Psoas muscle (tissue), 8 donors: ENCODE results near the gene PAX5. TPM values are rescaled to one million over a fixed set of nuclear protein-coding genes. Genes with fewer than 3 reads are reported as not detected.

Experiments
- ATAC-seq, 4 donors: fragments of 200-7000 bp; cut with Tn5 transposase; one replicate each; pipeline ENCODE4 v1.9.1; 2020; ENCODE audit warnings: moderate library complexity in 3 of 4, mild to moderate bottlenecking in 2 of 4
- DNase-seq, 2 donors: peaks; one replicate each; pipeline ENCODE4 v3.0.0-alpha.2; 2020
- H3K27ac ChIP-seq: fragments of 200-600 bp; one replicate; pipeline ENCODE4 v1.8.0; 2022
- H3K27me3 ChIP-seq, 3 donors: fragments of 200-600 bp in 1 of 3; one replicate each; pipeline versions ENCODE4 v1.6.1 to v1.8.0; 2013 to 2022; ENCODE audit warnings: low read length in 2 of 3, mild to moderate bottlenecking in 2 of 3, moderate library complexity in 1 of 3; ENCODE audit not compliant: insufficient read depth in 3 of 3
- H3K36me3 ChIP-seq, 2 donors: fragments of 200-600 bp in 1 of 2; one replicate each; pipeline versions ENCODE4 v1.6.1 to v1.8.0; 2013 to 2022; ENCODE audit warnings: low read depth in 1 of 2, mild to moderate bottlenecking in 1 of 2, moderate library complexity in 1 of 2; ENCODE audit not compliant: insufficient read depth in 1 of 2
- H3K4me1 ChIP-seq: fragments of 200-600 bp; one replicate; pipeline ENCODE4 v1.8.0; 2022
- H3K4me3 ChIP-seq: fragments of 200-600 bp; one replicate; pipeline ENCODE4 v1.8.0; 2022; ENCODE audit warnings: mild to moderate bottlenecking
- H3K9me3 ChIP-seq: fragments of 200-600 bp; one replicate; pipeline ENCODE4 v1.8.0; 2022
- WGBS, 3 donors: extraction: QIAGEN DNeasy Blood & Tissue Kit; methylation state at CpG; one replicate each; pipeline versions ENCODE4 v1.1.6 to v1.1.7; 2013; 5-methylcytosine and 5-hydroxymethylcytosine counted together
- intact Hi-C, 2 donors: fragments of 100-400 bp; cut with DNase I; formaldehyde crosslinking; loops; one replicate each; pipeline versions ENCODE4 v1.11.0 to v1.14.2; 2022
- polyA plus RNA-seq, 3 donors: library from polyadenylated mRNA; stranded (reverse); fragments of 200-250 nt; gene quantifications; one replicate each; pipeline ENCODE4 v1.2.3, GENCODE V29; 2013
- total RNA-seq, 4 donors: library from RNA; stranded (reverse); fragmentation: NEBNext Ultra II Directional in 2 of 4; extraction: Animal tissue kit (Norgen Biotek cat#: 25700) in 2 of 4; gene quantifications; one replicate each; pipeline versions ENCODE4 v1.2.1 to v1.2.4, GENCODE V29; 2021 to 2023
- TF ChIP-seq, protein P1 (sequence below): fragments of 200-600 bp; IDR thresholded peaks from one replicate; pipeline ENCODE4 v1.8.0; 2022; ENCODE audit warnings: antibody characterized with exemption
- donor health status: healthy with polysubstance abuse.
- donor health status: DM: no; HTN: no; CAD: no; lungs with moderate emphysema.
- donor health status: Bipolar disorder and iron deficiency.
- donor health status: healthy.
- donor health status: DM: yes; HTN: yes; CAD: no.
- donor health status: DM: no; HTN: no; CAD: no.
- donor health status: DM: no; HTN: no; CAD: no.
- donor health status: DM: yes; HTN: yes; CAD: no.

PAX5 gene
- total and polyA plus RNA-seq, 7 donors, result under 0.01 to 0.50 (median 0.06) TPM; not detected in 3

- Histone ChIP-seq H3K27ac (no peak overlapping the region), H3K27me3 (peaks cover 2 to 95% (median 9%) of the 10 kb centered on the region in 3 donors), H3K4me3 (no peak overlapping the region), H3K4me1 (no peaks in the 10 kb centered on the region), H3K9me3 (no peaks in the 10 kb centered on the region), H3K36me3 (no peaks in the 10 kb centered on the region)
- DNase-seq, result no peak
- ATAC-seq, result no peak
- WGBS, 3 donors, result 35 to 42% (median 38%) methylated on average over 5 of the region's 5 CpGs
- intact Hi-C loops, result no loop called here
- TF ChIP-seq, protein P1, sequence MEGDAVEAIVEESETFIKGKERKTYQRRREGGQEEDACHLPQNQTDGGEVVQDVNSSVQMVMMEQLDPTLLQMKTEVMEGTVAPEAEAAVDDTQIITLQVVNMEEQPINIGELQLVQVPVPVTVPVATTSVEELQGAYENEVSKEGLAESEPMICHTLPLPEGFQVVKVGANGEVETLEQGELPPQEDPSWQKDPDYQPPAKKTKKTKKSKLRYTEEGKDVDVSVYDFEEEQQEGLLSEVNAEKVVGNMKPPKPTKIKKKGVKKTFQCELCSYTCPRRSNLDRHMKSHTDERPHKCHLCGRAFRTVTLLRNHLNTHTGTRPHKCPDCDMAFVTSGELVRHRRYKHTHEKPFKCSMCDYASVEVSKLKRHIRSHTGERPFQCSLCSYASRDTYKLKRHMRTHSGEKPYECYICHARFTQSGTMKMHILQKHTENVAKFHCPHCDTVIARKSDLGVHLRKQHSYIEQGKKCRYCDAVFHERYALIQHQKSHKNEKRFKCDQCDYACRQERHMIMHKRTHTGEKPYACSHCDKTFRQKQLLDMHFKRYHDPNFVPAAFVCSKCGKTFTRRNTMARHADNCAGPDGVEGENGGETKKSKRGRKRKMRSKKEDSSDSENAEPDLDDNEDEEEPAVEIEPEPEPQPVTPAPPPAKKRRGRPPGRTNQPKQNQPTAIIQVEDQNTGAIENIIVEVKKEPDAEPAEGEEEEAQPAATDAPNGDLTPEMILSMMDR, result no peak
Measured at GRCh38 chr9:37004424-37004935, 29.6 kb downstream of the PAX5 start.

- WGBS, 3 donors, result 3 to 5% (median 5%) methylated on average over 50 to 62 of the region's 62 CpGs
- DNase-seq, result no peak
- no peak for ATAC-seq
- H3K4me1 ChIP-seq, result no peaks in the 10 kb centered on the region
- no peaks in the 10 kb centered on the region for H3K9me3 ChIP-seq
- intact Hi-C loops, result no loop called here
- no peak overlapping the region for H3K4me3 ChIP-seq
- TF ChIP-seq, protein P1, result no peak
- H3K36me3 ChIP-seq, result no peaks in the 10 kb centered on the region
- H3K27me3 ChIP-seq, result peaks cover 2 to 83% (median 7%) of the 10 kb centered on the region in 3 donors
- no peak overlapping the region for H3K27ac ChIP-seq
Measured at GRCh38 chr9:37002413-37003217, 31.5 kb downstream of the PAX5 start.

DNA sequence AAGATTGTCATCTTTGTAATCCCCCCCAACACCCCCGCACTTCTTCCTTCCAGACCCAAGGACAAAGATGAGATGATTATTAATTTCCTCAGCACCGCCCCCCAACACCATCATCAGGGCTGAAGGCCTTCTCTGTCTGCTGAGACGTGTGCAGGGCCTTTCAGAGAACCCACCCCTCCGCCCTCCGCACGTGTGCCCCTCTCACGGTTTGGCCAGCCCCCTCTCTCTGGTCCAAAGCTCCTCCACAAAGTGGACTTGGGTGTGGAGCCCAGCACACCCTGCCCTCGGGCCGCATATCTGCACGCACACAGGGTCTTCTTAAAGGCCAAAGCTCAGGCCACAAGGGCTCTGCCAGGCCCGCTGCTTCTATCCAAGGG, 32.0 kb downstream of the PAX5 start:
- H3K36me3 ChIP-seq, result no peaks in the 10 kb centered on the region
- WGBS, 3 donors, result 43 to 47% (median 46%) methylated on average over 11 of the region's 11 CpGs
- no peak for ATAC-seq
- TF ChIP-seq, protein P1, result no peak
- no peaks in the 10 kb centered on the region for H3K4me1 ChIP-seq
- H3K4me3 ChIP-seq, result no peak overlapping the region
- no peak overlapping the region for H3K27ac ChIP-seq
- no peak for DNase-seq
- intact Hi-C loops, result no loop called here
- H3K27me3 ChIP-seq, result peaks cover 2 to 79% (median 5%) of the 10 kb centered on the region in 3 donors
- no peaks in the 10 kb centered on the region for H3K9me3 ChIP-seq

DNA sequence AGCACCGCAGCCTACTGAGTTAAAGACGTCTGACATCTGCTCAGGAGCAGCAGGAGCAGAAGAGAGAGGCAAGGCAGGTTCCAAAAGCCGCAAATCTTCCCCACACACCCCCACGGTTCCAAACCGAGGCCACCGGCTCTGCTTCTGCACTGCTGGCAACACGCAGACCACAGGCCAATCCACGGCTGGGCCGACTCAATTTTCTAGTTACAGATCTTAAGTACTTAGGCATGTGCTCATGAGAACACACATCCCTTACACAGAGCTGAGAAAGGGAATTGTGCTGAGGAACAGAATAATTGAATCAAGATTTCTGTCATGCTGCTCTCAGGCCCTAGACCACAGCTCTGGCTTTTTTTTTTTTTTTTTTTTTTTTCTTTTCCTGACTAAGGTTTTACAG, 32.6 kb downstream of the PAX5 start:
- Histone ChIP-seq H3K4me3 (no peak overlapping the region), H3K36me3 (no peaks in the 10 kb centered on the region), H3K27me3 (peaks cover 2 to 78% (median 5%) of the 10 kb centered on the region in 3 donors), H3K4me1 (no peaks in the 10 kb centered on the region), H3K9me3 (no peaks in the 10 kb centered on the region), H3K27ac (no peak overlapping the region)
- TF ChIP-seq, protein P1, result no peak
- 37 to 41% (median 41%) methylated on average over 9 of the region's 9 CpGs for WGBS, 3 donors
- intact Hi-C loops, result no loop called here
- no peak for DNase-seq
- ATAC-seq, result no peak
